ENCODE data around the gene PRLHR.

- TF ChIP-seq CTCF (IDR thresholded peaks at IDR 0.05), result no peak
- TF ChIP-seq POLR2AphosphoS5 (IDR thresholded peaks at IDR 0.05), result no peak
- no peak for TF ChIP-seq POLR2A (IDR thresholded peaks at IDR 0.05)
Observed at GRCh38 chr10:118585794-118586193, 9.7 kb downstream of the PRLHR start.

Measured in breast epithelium (tissue), 3 donors.